Osteoblast (primary cell): ENCODE measurements around the gene SOBP. TPM values are rescaled to one million over a fixed set of nuclear protein-coding genes. Genes with fewer than 3 reads are reported as not detected.

ENCODE experiments used
- DNase-seq: peaks from one replicate; pipeline ENCODE4 v3.0.0; 2011; ENCODE audit warnings: low spot score, mixed read lengths; ENCODE audit not compliant: insufficient read length; ENCODE audit errors: missing footprints
- H2AFZ ChIP-seq: 2 replicates; pipeline ENCODE4 v1.6.0; 2011; ENCODE audit warnings: mild to moderate bottlenecking, low read length
- H3K27ac ChIP-seq: 2 replicates; pipeline ENCODE4 v1.5.1; 2011; ENCODE audit warnings: mild to moderate bottlenecking, low read depth, low read length, moderate library complexity
- H3K27me3 ChIP-seq: 2 replicates; pipeline ENCODE4 v1.6.0; 2012; ENCODE audit warnings: mild to moderate bottlenecking, control low read depth, inconsistent platforms, low read length, moderate library complexity; ENCODE audit not compliant: insufficient read depth
- H3K36me3 ChIP-seq: 2 replicates; pipeline ENCODE4 v1.5.1; 2011; ENCODE audit warnings: mild to moderate bottlenecking, low read length, control low read depth, moderate library complexity; ENCODE audit not compliant: insufficient read depth
- H3K4me1 ChIP-seq: 2 replicates; pipeline ENCODE4 v1.5.1; 2011; ENCODE audit warnings: mild to moderate bottlenecking, low read length, control low read depth, moderate library complexity; ENCODE audit not compliant: insufficient read depth
- H3K4me2 ChIP-seq: 2 replicates; pipeline ENCODE4 v1.6.0; 2011; ENCODE audit warnings: mild to moderate bottlenecking, low read length; ENCODE audit not compliant: insufficient read depth
- H3K4me3 ChIP-seq: fragments of 200-600 bp; sonication (generic); 3 replicates; pipeline ENCODE4 v1.5.1; 2012; ENCODE audit warnings: mild to moderate bottlenecking, low read length, inconsistent platforms; ENCODE audit not compliant: insufficient read depth
- H3K79me2 ChIP-seq: 2 replicates; pipeline ENCODE4 v1.6.0; 2012; ENCODE audit warnings: mild to moderate bottlenecking, low read length, control low read depth, inconsistent platforms; ENCODE audit not compliant: insufficient read depth
- H3K9me3 ChIP-seq: 2 replicates; pipeline ENCODE4 v1.5.1; 2011; ENCODE audit warnings: low read depth, low read length, control low read depth
- H4K20me1 ChIP-seq: 2 replicates; pipeline ENCODE4 v1.6.0; 2012; ENCODE audit warnings: mild to moderate bottlenecking, low read length, control low read depth; ENCODE audit not compliant: insufficient read depth
- total RNA-seq: library from RNA; depleted of rRNA; stranded (reverse); fragments of >200 nt; gene quantifications from 2 replicates; pipeline ENCODE4 v1.2.3, GENCODE V29; 2012
- TF ChIP-seq, protein P1 (sequence below): IDR thresholded peaks from 2 replicates; pipeline ENCODE4 v1.5.1; 2011; ENCODE audit warnings: mild to moderate bottlenecking, low read depth, low read length, moderate library complexity; ENCODE audit errors: extremely low read depth

SOBP gene
- total RNA-seq, 1 donor, result 3.6 TPM

DNA sequence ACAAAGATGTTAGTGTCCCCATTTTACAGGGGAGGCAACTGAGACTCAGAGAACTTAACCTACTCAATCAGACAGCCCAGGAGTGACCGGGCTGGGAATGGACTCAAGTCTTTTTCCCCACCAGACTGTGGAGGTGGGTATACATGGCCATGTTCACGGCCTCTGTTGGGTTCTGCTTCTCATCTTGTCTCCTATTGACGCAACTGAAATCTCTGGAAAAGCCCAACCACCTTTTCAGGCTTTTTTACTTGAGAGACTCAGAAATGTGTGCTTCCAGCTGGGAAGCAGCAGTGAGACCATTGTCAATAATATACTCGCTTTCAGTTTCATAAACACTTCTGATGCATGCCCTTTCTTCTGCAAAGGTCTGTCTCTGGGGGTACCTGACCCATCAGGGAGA, 70.7 kb downstream of the SOBP start:
- no peak for DNase-seq
- TF ChIP-seq, protein P1, sequence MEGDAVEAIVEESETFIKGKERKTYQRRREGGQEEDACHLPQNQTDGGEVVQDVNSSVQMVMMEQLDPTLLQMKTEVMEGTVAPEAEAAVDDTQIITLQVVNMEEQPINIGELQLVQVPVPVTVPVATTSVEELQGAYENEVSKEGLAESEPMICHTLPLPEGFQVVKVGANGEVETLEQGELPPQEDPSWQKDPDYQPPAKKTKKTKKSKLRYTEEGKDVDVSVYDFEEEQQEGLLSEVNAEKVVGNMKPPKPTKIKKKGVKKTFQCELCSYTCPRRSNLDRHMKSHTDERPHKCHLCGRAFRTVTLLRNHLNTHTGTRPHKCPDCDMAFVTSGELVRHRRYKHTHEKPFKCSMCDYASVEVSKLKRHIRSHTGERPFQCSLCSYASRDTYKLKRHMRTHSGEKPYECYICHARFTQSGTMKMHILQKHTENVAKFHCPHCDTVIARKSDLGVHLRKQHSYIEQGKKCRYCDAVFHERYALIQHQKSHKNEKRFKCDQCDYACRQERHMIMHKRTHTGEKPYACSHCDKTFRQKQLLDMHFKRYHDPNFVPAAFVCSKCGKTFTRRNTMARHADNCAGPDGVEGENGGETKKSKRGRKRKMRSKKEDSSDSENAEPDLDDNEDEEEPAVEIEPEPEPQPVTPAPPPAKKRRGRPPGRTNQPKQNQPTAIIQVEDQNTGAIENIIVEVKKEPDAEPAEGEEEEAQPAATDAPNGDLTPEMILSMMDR, result no peak
- peaks cover 1% of the 10 kb centered on the region for H3K27me3 ChIP-seq
- H2AFZ ChIP-seq, result no peak overlapping the region
- no peak overlapping the region for H3K27ac ChIP-seq
- H3K9me3 ChIP-seq, result no peaks in the 10 kb centered on the region
- H3K36me3 ChIP-seq, result no peaks in the 10 kb centered on the region
- H3K79me2 ChIP-seq, result no peaks in the 10 kb centered on the region
- no peak overlapping the region for H3K4me2 ChIP-seq
- H4K20me1 ChIP-seq, result no peaks in the 10 kb centered on the region
- H3K4me3 ChIP-seq, result no peak overlapping the region
- H3K4me1 ChIP-seq, result no peaks in the 10 kb centered on the region

DNA sequence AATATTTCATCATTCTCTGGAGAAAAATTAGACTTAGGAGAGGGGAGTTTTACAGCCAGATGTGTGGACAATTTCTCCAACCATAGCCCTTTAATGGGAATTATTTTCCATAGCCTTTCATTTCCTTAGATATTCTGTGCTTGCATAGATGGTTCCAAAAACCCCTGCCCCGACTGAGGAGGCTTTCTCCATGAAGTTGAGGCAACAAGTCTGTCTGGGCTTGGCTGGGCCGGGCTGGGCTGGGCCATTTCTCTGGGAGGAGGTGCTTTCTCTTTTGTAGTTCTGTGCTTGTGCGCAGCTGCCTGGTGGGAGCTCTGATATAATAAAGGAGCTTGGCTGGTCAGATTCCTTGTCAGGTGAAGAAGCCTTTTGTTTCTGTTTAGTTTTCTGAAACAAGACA, 71.4 kb downstream of the SOBP start:
- no peak overlapping the region for H3K27ac ChIP-seq
- no peaks in the 10 kb centered on the region for H3K4me1 ChIP-seq
- no peaks in the 10 kb centered on the region for H3K79me2 ChIP-seq
- no peaks in the 10 kb centered on the region for H3K36me3 ChIP-seq
- H3K9me3 ChIP-seq, result no peaks in the 10 kb centered on the region
- no peak for DNase-seq
- H4K20me1 ChIP-seq, result no peaks in the 10 kb centered on the region
- H3K27me3 ChIP-seq, result peaks cover 2% of the 10 kb centered on the region
- TF ChIP-seq, protein P1, result no peak
- no peak overlapping the region for H3K4me2 ChIP-seq
- no peak overlapping the region for H3K4me3 ChIP-seq
- H2AFZ ChIP-seq, result no peak overlapping the region

DNA sequence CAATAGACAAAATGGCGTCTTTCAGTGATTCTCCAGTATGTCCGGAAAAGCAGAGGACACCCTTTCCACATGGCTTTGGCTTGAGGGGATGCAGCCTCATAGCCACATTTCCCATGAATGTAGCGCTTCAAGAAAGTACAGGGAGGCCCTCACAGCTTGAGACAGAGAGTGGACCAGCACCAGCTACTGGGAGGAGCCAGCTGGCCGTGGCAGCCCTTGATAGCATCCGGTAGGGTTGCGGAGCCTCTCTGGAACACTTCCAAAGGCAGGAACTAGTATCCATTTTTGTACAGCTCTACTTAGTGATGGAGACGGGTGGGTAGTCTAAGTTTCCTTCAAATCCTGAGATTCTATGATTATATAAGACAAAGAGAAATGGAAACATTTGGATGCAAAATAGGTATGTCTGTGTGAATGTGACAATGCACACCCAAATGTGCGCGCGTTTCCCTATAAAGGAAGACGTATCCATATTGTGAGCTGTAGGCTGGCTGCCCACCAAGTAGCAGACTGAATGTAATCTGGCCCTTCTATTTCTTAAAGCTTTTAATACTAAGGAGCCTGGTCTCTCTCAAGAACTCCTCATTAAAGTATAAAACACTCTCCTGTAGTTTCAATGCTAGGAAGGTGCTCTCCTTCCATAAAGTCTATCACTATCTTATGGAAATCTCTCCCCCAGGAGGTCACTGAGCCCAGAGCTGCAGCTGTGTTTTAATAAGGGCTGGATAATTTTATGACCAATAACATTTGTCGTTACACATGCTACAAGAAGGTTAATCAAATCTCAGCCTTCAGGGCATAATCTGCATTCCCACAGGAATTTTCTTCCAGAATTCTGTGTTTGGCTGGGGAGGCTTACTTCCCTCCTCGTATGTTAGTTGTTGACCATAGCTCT, 74.0 kb downstream of the SOBP start:
- no peak for DNase-seq
- H4K20me1 ChIP-seq, result no peaks in the 10 kb centered on the region
- H3K36me3 ChIP-seq, result no peaks in the 10 kb centered on the region
- peaks cover 2% of the 10 kb centered on the region for H3K27me3 ChIP-seq
- TF ChIP-seq, protein P1, result no peak
- no peak overlapping the region for H3K4me2 ChIP-seq
- no peaks in the 10 kb centered on the region for H3K79me2 ChIP-seq
- no peak overlapping the region for H3K4me3 ChIP-seq
- H2AFZ ChIP-seq, result no peak overlapping the region
- no peaks in the 10 kb centered on the region for H3K9me3 ChIP-seq
- H3K27ac ChIP-seq, result no peak overlapping the region
- no peaks in the 10 kb centered on the region for H3K4me1 ChIP-seq

DNA sequence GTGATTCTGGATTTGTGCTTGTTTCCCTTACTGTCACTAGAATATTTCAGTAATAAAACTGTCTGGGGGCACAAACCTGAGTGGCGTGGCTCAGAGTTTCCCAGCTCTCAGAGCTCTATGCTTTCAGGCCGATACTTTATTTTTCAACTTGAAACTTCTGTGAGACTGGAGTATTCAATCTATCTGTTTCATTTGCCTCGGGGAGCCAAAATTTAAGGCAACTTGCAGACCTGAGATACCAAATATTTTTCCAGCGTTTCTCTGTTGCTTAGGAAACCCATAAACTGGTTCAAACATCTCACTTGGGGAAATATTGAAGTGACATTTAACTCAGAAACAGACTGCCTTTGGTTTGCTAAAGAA, 74.7 kb downstream of the SOBP start:
- Histone ChIP-seq H3K36me3 (no peaks in the 10 kb centered on the region), H3K4me2 (no peak overlapping the region), H3K4me1 (no peaks in the 10 kb centered on the region), H3K27ac (no peak overlapping the region), H2AFZ (no peak overlapping the region), H3K79me2 (no peaks in the 10 kb centered on the region), H3K27me3 (peaks cover 2% of the 10 kb centered on the region), H3K4me3 (no peak overlapping the region), H4K20me1 (no peaks in the 10 kb centered on the region), H3K9me3 (no peaks in the 10 kb centered on the region)
- TF ChIP-seq, protein P1, result no peak
- DNase-seq, result no peak
